MCF 10A (cell line): ENCODE results near the gene DDX20. TPM values are rescaled to one million over a fixed set of nuclear protein-coding genes. Genes with fewer than 3 reads are reported as not detected.

Experiments
- BruUV-seq: library from RNA; stranded (reverse); fragments of 400-500 nt; replicated peaks from 2 replicates; lab custom pipeline; 2021; lab: Mats Ljungman, UMichigan
- CTCF ChIA-PET: fragments of 300-600 bp; sonication (Branson Sonifier 250); formaldehyde crosslinking; extraction: SDS; loops from one replicate; lab custom pipeline; 2021; ENCODE audit warnings: antibody characterized with exemption, inconsistent platforms; lab: Yijun Ruan, JAX
- POLR2A ChIA-PET: fragments of 300-600, 350-650 bp; sonication (Branson Sonifier 250); formaldehyde crosslinking; extraction: SDS; loops from one replicate; lab custom pipeline; 2020; ENCODE audit warnings: antibody characterized with exemption, inconsistent platforms; lab: Yijun Ruan, JAX
- DNase-seq: peaks from one replicate; pipeline ENCODE4 v3.0.0-alpha.2; 2018; ENCODE audit not compliant: unreplicated experiment
- H3K27ac Mint-ChIP-seq: one replicate; pipeline ENCODE4 v1.8.0; 2022; ENCODE audit warnings: mild to moderate bottlenecking, low read depth, mixed read lengths; ENCODE audit not compliant: unreplicated experiment
- H3K27me3 Mint-ChIP-seq: one replicate; pipeline ENCODE4 v1.8.0; 2022; ENCODE audit warnings: mixed read lengths; ENCODE audit not compliant: insufficient read depth, unreplicated experiment
- H3K36me3 Mint-ChIP-seq: one replicate; pipeline ENCODE4 v1.8.0; 2022; ENCODE audit warnings: mild to moderate bottlenecking, moderate library complexity, mixed read lengths; ENCODE audit not compliant: insufficient read depth, unreplicated experiment
- H3K4me1 Mint-ChIP-seq: one replicate; pipeline ENCODE4 v1.8.0; 2022; ENCODE audit warnings: mixed read lengths; ENCODE audit not compliant: insufficient read depth, unreplicated experiment
- H3K4me3 Mint-ChIP-seq: one replicate; pipeline ENCODE4 v1.8.0; 2022; ENCODE audit warnings: mild to moderate bottlenecking, moderate library complexity, mixed read lengths; ENCODE audit not compliant: unreplicated experiment
- H3K9me3 Mint-ChIP-seq: one replicate; pipeline ENCODE4 v1.8.0; 2022; ENCODE audit warnings: mixed read lengths; ENCODE audit not compliant: unreplicated experiment
- intact Hi-C: fragments of 100-400 bp; cut with micrococcal nuclease; formaldehyde crosslinking; loops from 2 replicates; pipeline ENCODE4 v1.14.1; 2022
- total RNA-seq: library from RNA; stranded (reverse); gene quantifications from 2 replicates; pipeline ENCODE4 v1.2.3, GENCODE V29; 2022
- TF ChIP-seq, protein P1 (sequence below): fragments of 200-600 bp; IDR thresholded peaks from one replicate; pipeline ENCODE4 v1.8.0; 2022; ENCODE audit warnings: antibody characterized with exemption, mild to moderate bottlenecking; ENCODE audit not compliant: unreplicated experiment

The DDX20 gene
- total RNA-seq, 1 experiment from 2014 or later: 14.8 TPM

GRCh38 chr1:111778541-111779051 is 22.9 kb downstream of the DDX20 start:
- intact Hi-C loops: no loop called here
- POLR2A ChIA-PET: interaction anchor here (0.7 kb wide), 1 partner anchor 198 kb away, joined by 3 read pairs; no protein-coding TSS in a partner anchor
- no peak overlapping the region for H3K4me3 Mint-ChIP-seq
- BruUV-seq: no TSS peak
- no peaks in the 10 kb centered on the region for H3K36me3 Mint-ChIP-seq
- H3K27ac Mint-ChIP-seq: no peak overlapping the region
- H3K4me1 Mint-ChIP-seq: no peaks in the 10 kb centered on the region
- DNase-seq: no peak
- H3K9me3 Mint-ChIP-seq: no peaks in the 10 kb centered on the region
- H3K27me3 Mint-ChIP-seq: peaks cover 38% of the 10 kb centered on the region
- TF ChIP-seq, protein P1, sequence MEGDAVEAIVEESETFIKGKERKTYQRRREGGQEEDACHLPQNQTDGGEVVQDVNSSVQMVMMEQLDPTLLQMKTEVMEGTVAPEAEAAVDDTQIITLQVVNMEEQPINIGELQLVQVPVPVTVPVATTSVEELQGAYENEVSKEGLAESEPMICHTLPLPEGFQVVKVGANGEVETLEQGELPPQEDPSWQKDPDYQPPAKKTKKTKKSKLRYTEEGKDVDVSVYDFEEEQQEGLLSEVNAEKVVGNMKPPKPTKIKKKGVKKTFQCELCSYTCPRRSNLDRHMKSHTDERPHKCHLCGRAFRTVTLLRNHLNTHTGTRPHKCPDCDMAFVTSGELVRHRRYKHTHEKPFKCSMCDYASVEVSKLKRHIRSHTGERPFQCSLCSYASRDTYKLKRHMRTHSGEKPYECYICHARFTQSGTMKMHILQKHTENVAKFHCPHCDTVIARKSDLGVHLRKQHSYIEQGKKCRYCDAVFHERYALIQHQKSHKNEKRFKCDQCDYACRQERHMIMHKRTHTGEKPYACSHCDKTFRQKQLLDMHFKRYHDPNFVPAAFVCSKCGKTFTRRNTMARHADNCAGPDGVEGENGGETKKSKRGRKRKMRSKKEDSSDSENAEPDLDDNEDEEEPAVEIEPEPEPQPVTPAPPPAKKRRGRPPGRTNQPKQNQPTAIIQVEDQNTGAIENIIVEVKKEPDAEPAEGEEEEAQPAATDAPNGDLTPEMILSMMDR: no peak
- CTCF ChIA-PET: interaction anchor here (2.0 kb wide), 1 partner anchor 8 kb away, joined by 8 read pairs; no protein-coding TSS in a partner anchor

- ChIA-PET POLR2A (no interaction called here), CTCF (interaction anchor here (1.0 kb wide), 1 partner anchor 11 kb away, joined by 3 read pairs; no protein-coding TSS in a partner anchor)
- BruUV-seq: no TSS peak
- Mint-ChIP-seq H3K4me1 (no peaks in the 10 kb centered on the region), H3K36me3 (no peaks in the 10 kb centered on the region), H3K27ac (no peak overlapping the region), H3K9me3 (no peaks in the 10 kb centered on the region), H3K4me3 (no peak overlapping the region), H3K27me3 (peaks cover 44% of the 10 kb centered on the region)
- DNase-seq: no peak
- TF ChIP-seq, protein P1: no peak
- intact Hi-C loops: no loop called here
Observed at GRCh38 chr1:111779546-111779945, 23.8 kb downstream of the DDX20 start.

GRCh38 chr1:111784273-111784901 is 28.7 kb downstream of the DDX20 start:
- H3K36me3 Mint-ChIP-seq: no peaks in the 10 kb centered on the region
- H3K27me3 Mint-ChIP-seq: peaks cover 60% of the 10 kb centered on the region
- no TSS peak for BruUV-seq

DNA sequence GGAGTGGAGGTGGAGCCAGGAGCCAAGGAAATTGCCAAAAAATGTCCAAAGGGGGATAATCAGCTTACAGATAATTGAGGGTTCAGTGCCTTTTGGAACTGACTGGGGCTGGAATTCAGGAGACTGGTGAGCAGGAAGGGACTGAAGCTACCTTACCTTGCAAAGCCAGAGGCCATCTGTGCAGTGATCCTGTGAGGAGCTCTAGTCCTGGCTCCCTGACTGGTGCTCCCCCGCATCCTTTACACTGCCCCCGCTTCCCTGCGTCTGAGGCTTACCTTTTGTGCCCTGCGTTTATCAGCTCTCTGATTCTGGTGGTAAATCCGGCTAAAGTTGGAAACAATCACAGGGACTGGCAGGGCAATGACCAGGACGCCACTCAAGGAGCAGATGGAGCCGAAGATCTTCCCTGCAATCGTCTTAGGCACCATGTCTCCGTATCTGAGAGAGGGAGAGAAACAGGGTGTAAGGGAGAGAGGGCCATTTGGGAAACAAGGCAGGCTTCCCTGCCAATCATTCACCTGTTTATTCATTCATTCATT is 31.0 kb downstream of the DDX20 start:
- Mint-ChIP-seq H3K9me3 (no peaks in the 10 kb centered on the region), H3K27me3 (peaks cover 80% of the 10 kb centered on the region), H3K36me3 (no peaks in the 10 kb centered on the region), H3K27ac (no peak overlapping the region), H3K4me1 (no peaks in the 10 kb centered on the region), H3K4me3 (no peak overlapping the region)
- ChIA-PET POLR2A (no interaction called here), CTCF (interaction anchor here (0.7 to 1.6 kb wide), 2 partner anchors 9 to 14 kb away, joined by 3 to 8 read pairs; no protein-coding TSS in a partner anchor)
- intact Hi-C loops: no loop called here
- no peak for DNase-seq
- TF ChIP-seq, protein P1: no peak
- no TSS peak for BruUV-seq

More at GRCh38 chr1:111784273-111784901, 28.7 kb downstream of the DDX20 start:
- CTCF ChIA-PET: no interaction called here
- TF ChIP-seq, protein P1: no peak
- no peak for DNase-seq
- H3K4me3 Mint-ChIP-seq: no peak overlapping the region
- H3K9me3 Mint-ChIP-seq: no peaks in the 10 kb centered on the region
- intact Hi-C loops: no loop called here
- POLR2A ChIA-PET: interaction anchor here (0.5 kb wide), 1 partner anchor 121 kb away, joined by 3 read pairs; no protein-coding TSS in a partner anchor
- no peak overlapping the region for H3K27ac Mint-ChIP-seq
- H3K4me1 Mint-ChIP-seq: no peaks in the 10 kb centered on the region
